Neutrophil (primary cell): Measurements from ENCODE around the gene SELP.
A peak's percentile ranks its signal among the peaks of the same experiment; 100 is the strongest.

Source experiments
- H3K27ac ChIP-seq: fragments of 200-600 bp; sonication (generic); 2 replicates; pipeline ENCODE4 v1.5.1; 2016; ENCODE audit warnings: mild to moderate bottlenecking, moderate library complexity
- H3K27me3 ChIP-seq: fragments of 200-600 bp; sonication (generic); 2 replicates; pipeline ENCODE4 v1.6.0; 2016; ENCODE audit warnings: mild to moderate bottlenecking
- H3K36me3 ChIP-seq: fragments of 200-600 bp; sonication (generic); 2 replicates; pipeline ENCODE4 v1.5.1; 2017
- H3K4me1 ChIP-seq, 2 experiments: fragments of 200-600 bp in 1 of 2; sonication (generic) in 1 of 2; 1 replicate in 1 of 2; 2 replicates in 1 of 2; pipeline versions ENCODE4 v1.5.1 to v1.6.1; 2013 to 2016; ENCODE audit warnings: low read depth in 1 of 2, low read length in 1 of 2, mild to moderate bottlenecking in 1 of 2, moderate library complexity in 1 of 2; ENCODE audit not compliant: control insufficient read depth in 1 of 2, insufficient read depth in 1 of 2
- H3K4me3 ChIP-seq, 2 experiments: fragments of 200-600 bp in 1 of 2; sonication (generic) in 1 of 2; 1 replicate in 1 of 2; 2 replicates in 1 of 2; pipeline ENCODE4 v1.5.1; 2013 to 2016; ENCODE audit warnings: low read depth in 1 of 2, low read length in 1 of 2, mild to moderate bottlenecking in 1 of 2, moderate library complexity in 1 of 2
- H3K9me3 ChIP-seq: fragments of 200-600 bp; sonication (generic); 2 replicates; pipeline ENCODE4 v1.5.1; 2016
- TF ChIP-seq, protein P1 (sequence below): fragments of 200-600 bp; sonication (generic); IDR thresholded peaks from 2 replicates; pipeline ENCODE4 v1.5.1; 2016; ENCODE audit warnings: antibody characterized with exemption

SELP gene

DNA sequence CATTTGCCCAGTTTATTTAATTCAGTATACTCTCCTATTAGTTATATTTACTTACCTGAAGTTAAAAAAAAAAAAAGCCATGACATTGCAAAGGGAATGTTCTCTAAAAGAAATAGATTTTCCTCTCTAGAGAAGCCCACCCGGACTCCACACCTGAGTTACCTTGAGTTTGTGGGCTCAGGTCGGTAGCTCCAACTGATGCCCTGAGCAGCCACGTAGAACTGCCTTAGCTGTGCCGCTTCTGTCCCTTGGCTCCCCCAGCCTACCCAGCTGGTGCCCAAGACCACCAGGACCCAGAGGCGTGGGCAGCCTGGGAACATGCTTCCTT is 43.9 kb downstream of the SELP start:
- H3K27ac ChIP-seq: peak overlapping the region; percentile 84
- peaks cover 9% of the 10 kb centered on the region for H3K36me3 ChIP-seq
- H3K4me3 ChIP-seq: peak overlapping the region; percentile 68 to 72
- H3K27me3 ChIP-seq: no peaks in the 10 kb centered on the region
- no peaks in the 10 kb centered on the region for H3K9me3 ChIP-seq
- TF ChIP-seq, protein P1, sequence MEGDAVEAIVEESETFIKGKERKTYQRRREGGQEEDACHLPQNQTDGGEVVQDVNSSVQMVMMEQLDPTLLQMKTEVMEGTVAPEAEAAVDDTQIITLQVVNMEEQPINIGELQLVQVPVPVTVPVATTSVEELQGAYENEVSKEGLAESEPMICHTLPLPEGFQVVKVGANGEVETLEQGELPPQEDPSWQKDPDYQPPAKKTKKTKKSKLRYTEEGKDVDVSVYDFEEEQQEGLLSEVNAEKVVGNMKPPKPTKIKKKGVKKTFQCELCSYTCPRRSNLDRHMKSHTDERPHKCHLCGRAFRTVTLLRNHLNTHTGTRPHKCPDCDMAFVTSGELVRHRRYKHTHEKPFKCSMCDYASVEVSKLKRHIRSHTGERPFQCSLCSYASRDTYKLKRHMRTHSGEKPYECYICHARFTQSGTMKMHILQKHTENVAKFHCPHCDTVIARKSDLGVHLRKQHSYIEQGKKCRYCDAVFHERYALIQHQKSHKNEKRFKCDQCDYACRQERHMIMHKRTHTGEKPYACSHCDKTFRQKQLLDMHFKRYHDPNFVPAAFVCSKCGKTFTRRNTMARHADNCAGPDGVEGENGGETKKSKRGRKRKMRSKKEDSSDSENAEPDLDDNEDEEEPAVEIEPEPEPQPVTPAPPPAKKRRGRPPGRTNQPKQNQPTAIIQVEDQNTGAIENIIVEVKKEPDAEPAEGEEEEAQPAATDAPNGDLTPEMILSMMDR: no peak
- peaks cover 31 to 39% of the 10 kb centered on the region in 2 experiments for H3K4me1 ChIP-seq

DNA sequence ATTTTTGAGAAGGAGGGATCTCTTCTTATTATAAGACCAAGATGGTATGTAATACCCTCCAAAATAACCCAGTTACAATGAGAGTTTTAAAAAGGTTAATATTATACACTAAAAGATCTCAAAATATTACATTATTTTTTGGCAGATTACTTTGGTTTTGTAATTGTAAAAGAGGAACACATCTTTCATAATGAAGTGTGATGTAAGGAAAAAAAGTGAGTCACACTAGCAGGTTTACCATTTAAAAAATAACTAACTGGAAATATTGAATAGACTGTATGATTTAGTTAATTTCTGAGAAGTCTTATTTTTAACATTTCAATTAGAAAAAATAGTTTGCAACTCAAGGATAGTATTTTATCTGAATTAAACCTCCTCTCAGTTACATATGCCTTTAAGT is 44.7 kb downstream of the SELP start:
- no peaks in the 10 kb centered on the region for H3K27me3 ChIP-seq
- TF ChIP-seq, protein P1: no peak
- no peaks in the 10 kb centered on the region for H3K9me3 ChIP-seq
- peak overlapping the region; percentile 84 for H3K27ac ChIP-seq
- H3K36me3 ChIP-seq: peaks cover 18% of the 10 kb centered on the region
- peaks cover 31 to 39% of the 10 kb centered on the region in 2 experiments for H3K4me1 ChIP-seq
- H3K4me3 ChIP-seq: peak overlapping the region; percentile 68 to 72

DNA sequence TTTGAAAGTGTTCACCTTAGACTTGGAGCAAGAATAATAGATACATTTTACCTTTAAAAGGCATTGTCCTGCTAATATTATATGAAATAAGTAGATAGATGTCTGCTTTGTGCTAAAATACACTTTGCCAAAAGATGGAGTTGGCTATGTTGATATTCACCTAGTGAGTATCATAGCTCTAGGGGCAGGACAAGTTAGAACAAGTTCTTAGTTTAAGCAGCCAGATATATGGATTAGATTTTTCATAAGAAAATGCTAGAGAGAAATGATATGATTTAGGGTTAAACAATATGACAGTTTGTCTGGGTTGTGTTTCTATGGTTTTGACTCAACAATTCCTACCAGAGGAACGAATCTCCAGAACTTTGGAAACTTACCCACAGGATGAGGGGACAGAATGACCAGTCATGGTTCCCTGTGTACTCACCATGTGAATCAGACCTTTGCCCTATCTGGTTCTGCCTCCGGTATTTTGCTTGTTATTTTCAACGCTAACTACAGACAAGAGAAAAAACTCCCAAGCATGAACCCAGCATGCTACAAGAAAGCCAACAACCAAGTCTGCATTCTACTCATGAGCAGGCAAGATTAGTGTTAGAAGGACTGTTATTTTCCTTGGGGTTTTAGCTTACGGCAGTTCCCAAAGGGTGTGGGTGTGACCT is 45.3 kb downstream of the SELP start:
- H3K27ac ChIP-seq: peak overlapping the region; percentile 84
- peak overlapping the region; percentile 68 to 72 for H3K4me3 ChIP-seq
- no peaks in the 10 kb centered on the region for H3K9me3 ChIP-seq
- peaks cover 31 to 39% of the 10 kb centered on the region in 2 experiments for H3K4me1 ChIP-seq
- TF ChIP-seq, protein P1: no peak
- no peaks in the 10 kb centered on the region for H3K27me3 ChIP-seq
- peaks cover 18% of the 10 kb centered on the region for H3K36me3 ChIP-seq

GRCh38 chr1:169577981-169578738 is 51.8 kb downstream of the SELP start:
- TF ChIP-seq, protein P1: no peak
- H3K27ac ChIP-seq: no peak overlapping the region
- peaks cover 0 to 9% of the 10 kb centered on the region in 2 experiments for H3K4me1 ChIP-seq
- H3K27me3 ChIP-seq: no peaks in the 10 kb centered on the region
- peaks cover 52% of the 10 kb centered on the region for H3K36me3 ChIP-seq
- no peak overlapping the region for H3K4me3 ChIP-seq
- no peaks in the 10 kb centered on the region for H3K9me3 ChIP-seq

- peaks cover 61% of the 10 kb centered on the region for H3K36me3 ChIP-seq
- H3K27ac ChIP-seq: no peak overlapping the region
- H3K4me3 ChIP-seq: no peak overlapping the region
- H3K27me3 ChIP-seq: no peaks in the 10 kb centered on the region
- TF ChIP-seq, protein P1: no peak
- no peaks in the 10 kb centered on the region for H3K9me3 ChIP-seq
- H3K4me1 ChIP-seq: no peaks in the 10 kb centered on the region
Measured at GRCh38 chr1:169576935-169577331, 53.0 kb downstream of the SELP start.
